SH-SY5Y (cell line): ENCODE data around the gene BMX.

Experiments used
- GATA2 ChIP-seq: IDR thresholded peaks from 2 replicates; pipeline ENCODE4 v1.6.1; 2011; ENCODE audit warnings: mild to moderate bottlenecking, low read depth, low read length
- GATA3 ChIP-seq: IDR thresholded peaks from 2 replicates; pipeline ENCODE4 v1.6.1; 2011; ENCODE audit warnings: low read depth, mild to moderate bottlenecking, low read length, moderate library complexity

DNA sequence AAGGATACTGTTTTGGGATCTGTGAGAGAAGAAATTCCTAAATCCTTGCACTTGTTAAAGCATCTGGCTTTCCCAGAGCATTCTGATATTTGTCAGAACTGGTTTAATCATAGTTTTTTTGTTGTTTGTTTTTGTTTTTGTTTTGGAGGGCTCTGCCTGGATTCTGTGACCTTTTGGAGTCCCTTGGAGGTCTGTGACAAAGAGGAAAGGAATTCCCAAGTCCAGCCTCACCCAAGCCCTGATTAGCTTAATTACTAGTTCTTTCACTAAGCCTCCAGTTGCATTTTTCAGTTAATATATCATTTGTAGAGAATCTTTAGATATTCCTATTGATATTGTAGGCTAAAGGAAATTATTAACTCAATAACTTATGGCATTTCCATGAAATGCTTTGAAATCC lies 99.4 kb downstream of the BMX start:
- TF ChIP-seq GATA2 (no peak), GATA3 (no peak)
